B cell (primary cell): ENCODE measurements around the gene TBX4. TPM values are rescaled to one million over a fixed set of nuclear protein-coding genes. Genes with fewer than 3 reads are reported as not detected.

Experiments used
- ATAC-seq: fragments of 200-7000 bp; cut with Tn5 transposase; one replicate; pipeline ENCODE4 v1.10.0; 2021; ENCODE audit warnings: low read depth, mild to moderate bottlenecking, moderate number of reproducible peaks, moderate library complexity
- CTCF ChIA-PET: fragments of 350-600 bp; sonication (Branson Sonifier 250); formaldehyde crosslinking; loops from one replicate; lab custom pipeline; 2021; ENCODE audit warnings: antibody characterized with exemption, inconsistent platforms; lab: Charles Lee
- POLR2A ChIA-PET: fragments of 350-600 bp; sonication (Branson Sonifier 250); formaldehyde crosslinking; loops from one replicate; lab custom pipeline; 2021; ENCODE audit warnings: antibody characterized with exemption; lab: Charles Lee
- DNase-seq: peaks from one replicate; pipeline ENCODE4 v3.0.0; 2013
- H2AFZ ChIP-seq: 2 replicates; pipeline ENCODE4 v1.6.1; 2012; ENCODE audit warnings: mild to moderate bottlenecking, low read depth, low read length; ENCODE audit not compliant: insufficient read depth, poor library complexity, severe bottlenecking
- H3K27ac ChIP-seq, 2 donors: 1 replicate in 1 of 2; 2 replicates in 1 of 2; pipeline ENCODE4 v1.5.1; 2012 to 2013; ENCODE audit warnings: low read length in 2 of 2, mild to moderate bottlenecking in 2 of 2, moderate library complexity in 1 of 2
- H3K27me3 ChIP-seq, 4 experiments: fragments of 200-600 bp in 1 of 4; sonication (generic) in 1 of 4; replicated peaks in 1 of 4; 1 replicate in 2 of 4; 2 replicates in 2 of 4; pipeline versions ENCODE4 v1.6.1 to v1.7.0; 2013 to 2016; ENCODE audit warnings: low read length in 3 of 4, mild to moderate bottlenecking in 2 of 4, mixed read lengths in 1 of 4, moderate library complexity in 1 of 4; ENCODE audit not compliant: insufficient read depth in 4 of 4, control insufficient read depth in 3 of 4; ENCODE audit errors: control extremely low read depth in 1 of 4
- H3K36me3 ChIP-seq, 2 experiments: replicated peaks in 1 of 2; 1 replicate in 1 of 2; 2 replicates in 1 of 2; pipeline versions ENCODE4 v1.6.1 to v1.7.1; 2013; ENCODE audit warnings: low read length in 1 of 2; ENCODE audit not compliant: insufficient read depth in 2 of 2, control insufficient read depth in 1 of 2; ENCODE audit errors: control extremely low read depth in 1 of 2, extremely low read depth in 1 of 2
- H3K4me1 ChIP-seq, 2 donors: fragments of 200-600 bp in 1 of 2; sonication (generic) in 1 of 2; 1 replicate in 1 of 2; 2 replicates in 1 of 2; pipeline versions ENCODE4 v1.5.1 to v1.6.1; 2013 to 2017; ENCODE audit warnings: low read length in 2 of 2; ENCODE audit not compliant: control insufficient read depth in 2 of 2, insufficient read depth in 2 of 2
- H3K4me2 ChIP-seq: replicated peaks from 2 replicates; pipeline ENCODE3; 2012; ENCODE audit warnings: mild to moderate bottlenecking, low read depth, low read length; ENCODE audit not compliant: poor library complexity, severe bottlenecking
- H3K4me3 ChIP-seq, 5 experiments: fragments of 200-600 bp in 1 of 5; sonication (generic) in 1 of 5; 1 replicate in 3 of 5; 2 replicates in 2 of 5; pipeline versions ENCODE4 v1.5.1 to v1.7.0; 2011 to 2016; ENCODE audit warnings: low read length in 4 of 5, mild to moderate bottlenecking in 4 of 5, low read depth in 2 of 5, control low read depth in 1 of 5, moderate library complexity in 1 of 5; ENCODE audit not compliant: insufficient read depth in 1 of 5; ENCODE audit errors: control extremely low read depth in 1 of 5, extremely low read depth in 1 of 5
- H3K79me2 ChIP-seq: fragments of 200-600 bp; sonication (generic); one replicate; pipeline ENCODE4 v1.6.0; 2016; ENCODE audit warnings: low read length; ENCODE audit not compliant: control insufficient read depth, insufficient read depth
- H3K9ac ChIP-seq: fragments of 200-600 bp; sonication (generic); 2 replicates; pipeline ENCODE4 v1.6.1; 2017; ENCODE audit warnings: mild to moderate bottlenecking, low read length, moderate library complexity
- H3K9me3 ChIP-seq, 3 donors: one replicate each; pipeline versions ENCODE4 v1.6.1 to v1.7.1; 2013; ENCODE audit warnings: low read length in 2 of 3; ENCODE audit not compliant: control insufficient read depth in 2 of 3, insufficient read depth in 1 of 3; ENCODE audit errors: control extremely low read depth in 1 of 3
- H4K20me1 ChIP-seq: 2 replicates; pipeline ENCODE4 v1.6.0; 2012; ENCODE audit warnings: mild to moderate bottlenecking, low read length; ENCODE audit not compliant: insufficient read depth, control insufficient read depth, poor library complexity, severe bottlenecking
- H3K27ac Mint-ChIP-seq: one replicate; pipeline ENCODE4 v1.8.0; 2021; ENCODE audit warnings: mixed read lengths
- H3K27me3 Mint-ChIP-seq: one replicate; pipeline ENCODE4 v1.8.0; 2021; ENCODE audit warnings: mixed read lengths
- H3K4me1 Mint-ChIP-seq: one replicate; pipeline ENCODE4 v1.8.0; 2021; ENCODE audit warnings: mixed read lengths
- H3K4me3 Mint-ChIP-seq: one replicate; pipeline ENCODE4 v1.8.0; 2021; ENCODE audit warnings: mixed read lengths
- H3K9me3 Mint-ChIP-seq: one replicate; pipeline ENCODE4 v1.8.0; 2022; ENCODE audit warnings: mixed read lengths; ENCODE audit not compliant: insufficient read depth
- CTCF ChIP-seq: fragments of 200-600 bp; IDR thresholded peaks from one replicate; pipeline ENCODE4 v1.8.0; 2022; ENCODE audit warnings: antibody characterized with exemption, mild to moderate bottlenecking
- EZH2 ChIP-seq: IDR thresholded peaks from 2 replicates; pipeline ENCODE4 v1.6.1; 2012; ENCODE audit warnings: borderline replicate concordance, low read depth, mild to moderate bottlenecking, moderate library complexity, low read length; ENCODE audit not compliant: insufficient read depth, poor library complexity, severe bottlenecking
- WGBS: methylation state at CpG from one replicate; pipeline ENCODE4 v1.1.5; 2013; ENCODE audit warnings: missing lambda C conversion rate; ENCODE audit not compliant: insufficient coverage; 5-methylcytosine and 5-hydroxymethylcytosine counted together
- intact Hi-C: fragments of 100-400 bp; cut with micrococcal nuclease; formaldehyde crosslinking; loops from one replicate; pipeline ENCODE4 v1.10.0; 2022
- polyA plus RNA-seq: library from polyadenylated mRNA; depleted of rRNA; stranded (reverse); fragments of >200 nt; gene quantifications from 2 replicates; pipeline ENCODE4 v1.2.3, GENCODE V29; 2012
- total RNA-seq, 2 donors: library from RNA; stranded (reverse); fragments of 120-200 nt in 1 of 2; gene quantifications; 1 replicate in 1 of 2; 2 replicates in 1 of 2; pipeline versions ENCODE4 v1.2.3 to v1.2.4, GENCODE V29; 2013 to 2022

The TBX4 gene
- total and polyA plus RNA-seq, 2 donors (not counting 1 experiment from before 2014, with no cell fraction given), result not detected

DNA sequence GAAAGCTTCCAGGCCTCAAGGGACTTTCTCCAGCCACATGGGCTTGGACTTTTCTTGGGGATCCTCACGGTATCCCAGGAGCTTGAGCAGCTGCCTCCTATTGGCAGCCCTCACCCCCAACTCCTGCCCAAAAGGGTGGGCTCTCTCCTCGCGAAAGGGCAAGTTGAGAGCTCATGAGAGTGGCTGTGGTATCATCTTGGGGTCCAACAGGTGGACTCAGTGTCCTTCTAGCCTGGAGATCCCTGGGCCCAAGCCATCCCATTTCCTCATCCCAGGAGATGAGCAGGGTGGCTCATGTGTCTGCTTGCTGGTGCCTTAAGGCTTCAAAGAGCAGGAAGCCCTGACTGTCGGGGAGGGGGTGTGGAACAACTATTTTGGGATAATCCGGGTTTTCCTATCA, 17.7 kb downstream of the TBX4 start:
- H3K79me2 ChIP-seq, result no peaks in the 10 kb centered on the region
- no peak overlapping the region for H3K4me3 Mint-ChIP-seq
- no peaks in the 10 kb centered on the region for H4K20me1 ChIP-seq
- no peak overlapping the region for H3K4me3 ChIP-seq
- intact Hi-C loops, result no loop called here
- CTCF ChIA-PET, result no interaction called here
- ATAC-seq (no peak), DNase-seq (no peak)
- H3K27me3 ChIP-seq, result peaks cover 0 to 6% (median 2%) of the 10 kb centered on the region in 4 experiments
- H3K27me3 Mint-ChIP-seq, result peaks cover 26% of the 10 kb centered on the region
- no peak overlapping the region for H3K27ac Mint-ChIP-seq
- TF ChIP-seq CTCF (no peak), EZH2 (no peak)
- H2AFZ ChIP-seq, result no peak overlapping the region
- no peak overlapping the region for H3K27ac ChIP-seq
- H3K9me3 ChIP-seq, result no peaks in the 10 kb centered on the region
- H3K36me3 ChIP-seq, result no peaks in the 10 kb centered on the region
- H3K9me3 Mint-ChIP-seq, result no peaks in the 10 kb centered on the region
- WGBS, result 100% methylated on average over 2 of the region's 5 CpGs
- POLR2A ChIA-PET, result no interaction called here
- peaks cover 7% of the 10 kb centered on the region for H3K4me1 Mint-ChIP-seq
- H3K9ac ChIP-seq, result no peak overlapping the region
- peaks cover 0 to 8% of the 10 kb centered on the region in 2 donors for H3K4me1 ChIP-seq
- no peak overlapping the region for H3K4me2 ChIP-seq

- Histone ChIP-seq H3K4me3 (no peak overlapping the region), H3K36me3 (no peaks in the 10 kb centered on the region), H4K20me1 (no peaks in the 10 kb centered on the region), H3K9me3 (no peaks in the 10 kb centered on the region), H3K9ac (no peak overlapping the region), H3K4me1 (peaks cover 0 to 8% of the 10 kb centered on the region in 2 donors), H3K4me2 (no peak overlapping the region), H3K27me3 (peaks cover 0 to 13% (median 2%) of the 10 kb centered on the region in 4 experiments), H3K27ac (no peak overlapping the region), H2AFZ (no peak overlapping the region), H3K79me2 (no peaks in the 10 kb centered on the region)
- CTCF ChIA-PET, result no interaction called here
- Mint-ChIP-seq H3K4me3 (no peak overlapping the region), H3K4me1 (peaks cover 7% of the 10 kb centered on the region), H3K27ac (no peak overlapping the region), H3K9me3 (no peaks in the 10 kb centered on the region), H3K27me3 (peaks cover 28% of the 10 kb centered on the region)
- ATAC-seq (no peak), DNase-seq (no peak)
- POLR2A ChIA-PET, result no interaction called here
- TF ChIP-seq EZH2, result no peak
- no peak for TF ChIP-seq CTCF
- WGBS, result 82% methylated on average over 7 of the region's 11 CpGs
- intact Hi-C loops, result no loop called here
Observed at GRCh38 chr17:61470530-61471136, 18.4 kb downstream of the TBX4 start.
